Transverse colon (tissue), 3 donors: ENCODE measurements around the gene SCG2.

Source experiments
- POLR2A ChIP-seq: fragments of 450-650 bp; IDR thresholded peaks from one replicate; pipeline ENCODE4 v1.6.1; 2016; ENCODE audit warnings: antibody characterized with exemption, mild to moderate bottlenecking, moderate library complexity
- TF ChIP-seq, protein P1 (sequence below), 5 experiments: fragments of 200-600 bp in 3 of 5; fragments of 450-650 bp in 2 of 5; sonication (generic) in 3 of 5; IDR thresholded peaks; 1 replicate in 2 of 5; 2 replicates in 3 of 5; pipeline ENCODE4 v1.5.1; 2016 to 2017; ENCODE audit warnings: antibody characterized with exemption in 5 of 5, inconsistent platforms in 3 of 5, mild to moderate bottlenecking in 2 of 5, moderate library complexity in 1 of 5

DNA sequence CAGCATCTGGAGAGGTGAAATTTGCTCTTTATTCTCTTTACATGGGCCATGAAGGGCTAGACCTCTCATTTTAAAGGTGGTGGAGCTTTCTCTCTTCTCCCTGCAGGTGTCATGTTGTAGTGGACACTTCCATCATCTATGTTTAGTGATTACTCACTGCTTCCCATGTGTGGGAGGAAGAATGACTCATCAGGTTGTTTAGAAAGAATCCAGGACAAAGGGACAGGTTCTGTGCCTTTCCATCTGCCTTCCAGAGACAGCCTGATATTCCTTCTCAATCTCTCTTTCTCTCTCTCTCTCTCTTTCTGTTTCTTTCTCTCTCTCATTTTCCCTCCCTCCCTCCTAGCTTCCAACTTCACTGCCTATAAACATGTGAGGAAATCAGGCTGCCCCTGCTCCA lies 38.7 kb downstream of the SCG2 start:
- TF ChIP-seq, protein P1, sequence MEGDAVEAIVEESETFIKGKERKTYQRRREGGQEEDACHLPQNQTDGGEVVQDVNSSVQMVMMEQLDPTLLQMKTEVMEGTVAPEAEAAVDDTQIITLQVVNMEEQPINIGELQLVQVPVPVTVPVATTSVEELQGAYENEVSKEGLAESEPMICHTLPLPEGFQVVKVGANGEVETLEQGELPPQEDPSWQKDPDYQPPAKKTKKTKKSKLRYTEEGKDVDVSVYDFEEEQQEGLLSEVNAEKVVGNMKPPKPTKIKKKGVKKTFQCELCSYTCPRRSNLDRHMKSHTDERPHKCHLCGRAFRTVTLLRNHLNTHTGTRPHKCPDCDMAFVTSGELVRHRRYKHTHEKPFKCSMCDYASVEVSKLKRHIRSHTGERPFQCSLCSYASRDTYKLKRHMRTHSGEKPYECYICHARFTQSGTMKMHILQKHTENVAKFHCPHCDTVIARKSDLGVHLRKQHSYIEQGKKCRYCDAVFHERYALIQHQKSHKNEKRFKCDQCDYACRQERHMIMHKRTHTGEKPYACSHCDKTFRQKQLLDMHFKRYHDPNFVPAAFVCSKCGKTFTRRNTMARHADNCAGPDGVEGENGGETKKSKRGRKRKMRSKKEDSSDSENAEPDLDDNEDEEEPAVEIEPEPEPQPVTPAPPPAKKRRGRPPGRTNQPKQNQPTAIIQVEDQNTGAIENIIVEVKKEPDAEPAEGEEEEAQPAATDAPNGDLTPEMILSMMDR (IDR thresholded peaks at IDR 0.05) = no peak
- no peak for TF ChIP-seq POLR2A
